Lower leg skin (tissue), 4 donors: ENCODE results near the gene HYAL1. TPM values are rescaled to one million over a fixed set of nuclear protein-coding genes. Genes with fewer than 3 reads are reported as not detected.

Experiments used
- DNase-seq, 2 donors: peaks; one replicate each; pipeline ENCODE4 v3.0.0-alpha.2; 2019; ENCODE audit warnings: low spot score in 2 of 2
- H3K4me3 ChIP-seq: fragments of 200-600 bp; sonication (generic); 2 replicates; pipeline ENCODE4 v1.5.1; 2017; ENCODE audit warnings: mild to moderate bottlenecking, low read depth; ENCODE audit not compliant: poor library complexity, severe bottlenecking
- CTCF ChIP-seq, 3 donors: fragments of 450-650 bp; IDR thresholded peaks; one replicate each; pipeline ENCODE4 v1.5.1; 2016; ENCODE audit warnings: antibody characterized with exemption in 3 of 3, mild to moderate bottlenecking in 3 of 3, moderate library complexity in 2 of 3
- POLR2A ChIP-seq, 2 donors: fragments of 450-650 bp; IDR thresholded peaks; one replicate each; pipeline ENCODE4 v1.6.1; 2016 to 2017; ENCODE audit warnings: antibody characterized with exemption in 2 of 2, mild to moderate bottlenecking in 1 of 2, moderate library complexity in 1 of 2
- WGBS, 2 donors: methylation state at CpG; one replicate each; pipeline ENCODE4 v1.1.5; 2018; 5-methylcytosine and 5-hydroxymethylcytosine counted together
- intact Hi-C: fragments of 100-400 bp; cut with DNase I; formaldehyde crosslinking; loops from one replicate; pipeline ENCODE4 v1.15.0; 2023; ENCODE audit warnings: low total_unique reads
- total RNA-seq, 4 donors: library from RNA; depleted of rRNA; stranded (reverse); fragments of >200 nt; gene quantifications; one replicate each; pipeline ENCODE4 v1.1.0, GENCODE V29; 2016

Gene HYAL1
- total RNA-seq, 4 donors from 2014 or later = 16.7 to 35.5 (median 20.6) TPM

GRCh38 chr3:50337175-50337861, 33.9 kb upstream of the HYAL1 start:
- peak overlapping the region; percentile 60 for H3K4me3 ChIP-seq
- peak; percentile 99 to 100 for DNase-seq
- intact Hi-C loops = no loop called here
- TF ChIP-seq POLR2A (IDR thresholded peaks at IDR 0.05) = peak in 1 of 2 donors; percentile 18
- TF ChIP-seq CTCF (IDR thresholded peaks at IDR 0.05) = no peak
- WGBS, 2 donors = 0 to 2% methylated on average over 10 to 38 of the region's 79 CpGs

- H3K4me3 ChIP-seq = peak overlapping the region; percentile 60
- intact Hi-C loops = no loop called here
- 1 to 11% methylated on average over 6 to 28 of the region's 31 CpGs for whole genome bisulfite sequencing, 2 donors
- TF ChIP-seq POLR2A (IDR thresholded peaks at IDR 0.05) = no peak
- no peak for TF ChIP-seq CTCF (IDR thresholded peaks at IDR 0.05)
- no peak for DNase-seq
Measured at GRCh38 chr3:50336452-50337174, 33.2 kb upstream of the HYAL1 start.

GRCh38 chr3:50334339-50335075, 31.1 kb upstream of the HYAL1 start:
- TF ChIP-seq CTCF (IDR thresholded peaks at IDR 0.05) (no peak), POLR2A (IDR thresholded peaks at IDR 0.05) (no peak)

GRCh38 chr3:50333744-50334328, 30.5 kb upstream of the HYAL1 start:
- no peak overlapping the region for H3K4me3 ChIP-seq
- TF ChIP-seq CTCF (IDR thresholded peaks at IDR 0.05) (no peak), POLR2A (IDR thresholded peaks at IDR 0.05) (no peak)
- no peak for DNase-seq
- 44 to 60% methylated on average over 12 of the region's 12 CpGs for WGBS, 2 donors
- intact Hi-C loops = no loop called here

More at GRCh38 chr3:50334339-50335075, 31.1 kb upstream of the HYAL1 start:
- H3K4me3 ChIP-seq = no peak overlapping the region
- WGBS, 2 donors = 45 to 57% methylated on average over 5 of the region's 5 CpGs
- no peak for DNase-seq
- intact Hi-C loops = no loop called here

- intact Hi-C loops = no loop called here
- WGBS, 2 donors = 90 to 95% methylated on average over 19 of the region's 19 CpGs
- DNase-seq = no peak
- no peak overlapping the region for H3K4me3 ChIP-seq
- TF ChIP-seq POLR2A (IDR thresholded peaks at IDR 0.05) = no peak
- TF ChIP-seq CTCF (IDR thresholded peaks at IDR 0.05) = no peak
Measured at GRCh38 chr3:50331364-50331907, 28.1 kb upstream of the HYAL1 start.
